Pulmonary artery endothelial cell (primary cell): ENCODE data around the gene ZNF629. TPM values are rescaled to one million over a fixed set of nuclear protein-coding genes. Genes with fewer than 3 reads are reported as not detected.

Experiments
- DNase-seq: peaks from one replicate; pipeline ENCODE4 v3.0.0-alpha.2; 2011; ENCODE audit warnings: low read depth, low spot score
- total RNA-seq: library from RNA; depleted of rRNA; stranded (reverse); fragments of >200 nt; gene quantifications from 2 replicates; pipeline ENCODE4 v1.2.3, GENCODE V29; 2014

ZNF629 gene
- total RNA-seq, 1 donor from 2014 or later: 7.8 TPM

- no peak for DNase-seq
Observed at GRCh38 chr16:30786115-30786935, 680 bp downstream of the ZNF629 start.

DNA sequence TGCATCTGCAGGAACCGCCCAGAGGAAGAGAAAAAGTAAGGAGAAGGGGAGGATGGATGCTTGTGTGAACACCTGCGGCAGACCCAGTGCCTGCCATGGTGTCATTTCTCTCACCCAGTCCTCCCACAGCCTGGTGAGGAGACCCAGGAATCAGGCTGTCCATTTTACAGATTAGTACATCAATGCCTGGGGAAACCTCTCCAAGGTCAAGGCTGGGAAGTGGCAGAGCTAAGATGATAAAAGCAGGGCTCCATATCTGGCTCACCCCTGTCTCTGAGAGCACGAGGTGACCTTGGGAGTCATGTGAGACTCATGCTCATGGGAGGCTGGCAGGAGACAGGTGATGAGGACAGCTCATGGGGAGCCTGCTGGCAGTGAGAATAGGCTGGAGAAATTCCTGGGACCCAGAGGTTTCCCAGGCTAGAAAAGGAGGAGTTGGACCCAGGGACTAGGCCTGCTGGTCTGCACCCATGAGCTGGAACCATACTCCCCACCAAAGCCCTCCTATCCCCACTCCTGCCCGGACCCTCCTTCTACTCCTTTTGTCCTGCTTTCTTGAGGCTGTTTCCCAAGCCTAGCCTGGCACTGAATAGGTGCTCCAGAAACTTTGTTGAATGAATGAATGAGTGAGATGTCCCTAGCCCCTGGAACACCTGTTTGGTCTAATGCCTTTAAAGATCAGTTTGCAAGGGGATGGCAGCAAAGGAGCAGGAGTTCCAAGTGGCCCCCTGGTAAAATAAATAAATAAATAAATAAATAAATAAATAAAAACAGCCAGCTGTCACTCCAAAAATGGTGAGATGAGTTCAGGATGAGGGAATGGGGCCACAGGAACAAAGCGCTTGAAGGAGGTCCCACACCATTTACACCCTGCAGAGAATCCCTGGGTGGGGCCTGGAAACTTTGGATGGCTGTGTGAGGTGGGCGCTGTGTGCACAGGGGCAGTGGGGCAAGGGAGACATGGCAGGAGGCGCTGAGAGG lies 1.6 kb downstream of the ZNF629 start:
- no peak for DNase-seq

GRCh38 chr16:30784215-30784614 lies 2.8 kb downstream of the ZNF629 start:
- DNase-seq: no peak

DNA sequence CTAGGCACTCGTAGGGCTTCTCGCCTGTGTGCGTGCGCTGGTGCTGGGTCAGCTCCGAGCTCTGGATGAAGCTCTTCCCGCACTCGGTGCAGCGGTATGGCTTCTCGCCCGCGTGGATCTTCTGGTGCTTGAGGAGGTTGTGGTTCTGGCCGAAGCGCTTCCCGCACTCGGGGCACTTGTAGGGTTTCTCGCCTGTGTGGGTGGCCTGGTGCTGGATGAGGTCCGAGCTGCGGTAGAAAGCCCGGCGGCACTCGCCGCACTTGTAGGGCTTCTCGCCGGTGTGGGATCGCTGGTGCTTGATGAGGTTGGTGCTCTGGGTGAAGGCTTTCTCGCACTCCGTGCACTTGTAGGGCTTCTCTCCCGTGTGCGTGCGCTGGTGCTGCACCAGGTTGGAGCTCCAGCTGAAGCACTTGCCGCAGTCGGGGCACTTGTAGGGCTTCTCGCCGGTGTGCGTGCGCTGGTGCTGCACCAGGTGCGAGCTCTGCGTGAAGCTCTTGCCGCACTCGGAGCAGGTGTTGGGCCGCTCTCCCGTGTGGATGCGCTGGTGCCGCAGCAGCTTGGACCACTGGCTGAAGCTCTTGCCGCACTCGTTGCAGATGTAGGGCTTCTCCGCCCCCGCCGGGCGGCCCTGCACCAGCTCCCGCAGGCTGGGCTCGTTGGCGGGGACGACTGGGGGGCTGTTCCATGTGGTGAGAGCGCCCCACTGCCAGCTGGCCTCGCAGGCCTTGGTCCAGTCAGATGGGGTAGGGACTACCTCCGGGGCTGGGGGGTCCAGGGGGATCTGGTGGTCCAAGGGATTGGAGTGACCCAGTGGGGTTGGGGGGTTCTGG lies 3.5 kb downstream of the ZNF629 start:
- DNase-seq: no peak

- DNase-seq: no peak
Observed at GRCh38 chr16:30782486-30783279, 4.3 kb downstream of the ZNF629 start.

DNA sequence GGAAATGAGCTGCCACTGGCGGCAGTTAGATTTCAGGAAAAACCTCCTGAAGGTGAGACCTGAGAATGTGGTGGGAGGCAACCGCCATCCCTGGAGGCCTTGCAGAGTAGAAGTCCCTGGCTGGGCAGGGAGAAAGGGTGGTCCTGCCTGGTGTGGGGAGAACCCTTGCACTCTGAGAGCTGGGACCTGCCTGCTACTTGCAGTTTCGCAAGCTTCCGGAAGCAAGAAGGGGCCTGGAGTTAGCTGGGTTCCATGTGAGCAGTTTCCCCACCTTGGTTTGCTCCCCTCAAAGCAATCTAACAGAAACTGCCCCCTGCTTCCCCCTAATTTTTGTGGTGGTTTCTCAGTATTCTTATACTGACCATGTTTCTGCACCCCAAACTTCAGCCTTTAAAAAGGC lies 6.5 kb downstream of the ZNF629 start:
- no peak for DNase-seq

GRCh38 chr16:30780021-30780420 lies 7.0 kb downstream of the ZNF629 start:
- DNase-seq: no peak

GRCh38 chr16:30779596-30779995 lies 7.4 kb downstream of the ZNF629 start:
- DNase-seq: no peak

DNA sequence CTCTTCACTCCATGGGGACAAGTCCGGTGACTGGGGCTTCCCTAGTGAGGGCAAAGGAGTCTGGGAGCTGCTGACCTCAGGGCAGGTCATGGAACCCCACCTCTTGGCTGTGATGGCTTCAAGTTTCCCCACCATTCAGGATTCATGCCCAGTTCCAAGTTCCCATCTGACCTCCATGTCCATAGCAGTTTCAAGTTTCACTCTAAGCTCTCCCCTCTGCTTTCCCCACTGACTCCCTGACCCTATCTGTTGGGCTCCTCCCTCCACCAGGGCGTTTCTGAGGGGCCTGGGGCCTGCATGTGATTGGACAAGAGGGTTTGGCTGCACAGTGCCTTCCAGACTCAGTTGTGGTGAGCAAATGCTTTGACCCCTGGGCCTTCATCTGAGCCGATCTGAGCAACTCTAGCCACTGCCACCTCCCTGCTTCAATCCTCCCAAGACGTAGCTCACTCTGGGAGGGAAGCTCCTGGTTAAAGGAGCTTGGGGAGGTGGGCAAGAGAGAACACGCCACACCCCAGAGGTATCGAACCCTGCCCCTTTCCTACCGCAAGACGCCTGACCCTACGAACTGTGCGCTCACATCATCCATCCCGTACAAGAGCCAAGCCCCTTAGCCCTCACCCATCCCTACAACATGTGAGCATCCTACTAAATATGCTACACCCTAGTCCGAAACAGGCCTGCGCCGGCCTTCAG lies 8.3 kb downstream of the ZNF629 start:
- no peak for DNase-seq

GRCh38 chr16:30777591-30778297 lies 9.3 kb downstream of the ZNF629 start:
- no peak for DNase-seq

- no peak for DNase-seq
Observed at GRCh38 chr16:30775392-30776188, 11.4 kb downstream of the ZNF629 start.

GRCh38 chr16:30775131-30775391 lies 11.9 kb downstream of the ZNF629 start:
- DNase-seq: no peak

DNA sequence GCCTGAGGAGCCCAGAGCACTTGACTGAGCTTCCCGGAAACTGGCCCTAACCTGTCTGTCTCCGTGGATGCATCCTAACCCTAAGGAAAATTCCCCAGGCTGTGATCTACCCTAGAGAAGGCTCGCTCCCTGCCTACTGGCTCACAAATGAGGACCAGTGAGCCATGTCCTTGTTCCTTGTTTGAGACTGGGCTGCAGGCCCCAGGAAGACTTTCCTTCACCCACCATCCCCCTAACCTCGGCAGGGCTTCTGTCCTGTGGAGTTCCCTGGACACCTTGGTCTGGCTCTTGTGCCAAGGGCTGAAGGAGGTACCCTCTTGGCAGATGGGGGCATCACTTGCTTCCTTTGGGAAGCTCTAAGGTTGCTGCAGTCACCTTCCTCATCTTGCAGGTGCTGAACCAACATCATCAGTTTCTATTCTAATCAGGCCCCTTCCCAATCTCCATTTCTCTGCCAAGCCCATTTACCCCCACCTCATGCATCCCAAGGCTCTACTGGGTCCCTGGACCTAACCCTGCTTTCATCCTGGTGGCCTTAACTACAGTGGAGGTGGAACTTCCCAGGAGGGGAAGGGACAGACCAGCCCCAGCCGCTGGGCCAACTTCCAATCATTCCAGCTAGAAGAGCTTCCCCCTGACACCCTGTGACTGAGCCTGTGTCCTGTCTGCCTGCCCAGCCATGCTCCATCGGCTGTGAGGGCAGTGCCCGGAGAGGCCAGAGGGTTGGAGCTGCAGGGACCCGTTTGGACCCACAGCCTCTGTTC lies 12.5 kb downstream of the ZNF629 start:
- DNase-seq: no peak

DNA sequence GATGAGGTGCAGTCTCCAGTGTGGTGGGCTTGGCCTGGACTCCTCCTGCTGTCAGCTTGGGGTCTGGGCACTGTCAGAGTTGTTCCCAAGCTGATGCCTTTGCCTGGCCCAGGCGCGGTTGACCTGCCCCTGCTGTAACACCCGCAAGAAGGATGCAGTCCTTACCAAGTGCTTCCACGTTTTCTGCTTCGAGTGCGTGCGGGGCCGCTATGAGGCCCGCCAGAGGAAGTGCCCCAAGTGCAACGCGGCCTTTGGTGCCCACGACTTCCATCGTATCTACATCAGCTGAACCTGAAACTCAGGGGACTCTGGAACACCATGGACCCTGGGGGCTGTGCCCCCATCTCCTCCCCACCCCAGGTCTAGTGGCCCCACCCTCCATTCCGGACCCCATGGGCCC lies 13.2 kb downstream of the ZNF629 start:
- no peak for DNase-seq

- no peak for DNase-seq
Observed at GRCh38 chr16:30771726-30772125, 15.3 kb downstream of the ZNF629 start.

DNA sequence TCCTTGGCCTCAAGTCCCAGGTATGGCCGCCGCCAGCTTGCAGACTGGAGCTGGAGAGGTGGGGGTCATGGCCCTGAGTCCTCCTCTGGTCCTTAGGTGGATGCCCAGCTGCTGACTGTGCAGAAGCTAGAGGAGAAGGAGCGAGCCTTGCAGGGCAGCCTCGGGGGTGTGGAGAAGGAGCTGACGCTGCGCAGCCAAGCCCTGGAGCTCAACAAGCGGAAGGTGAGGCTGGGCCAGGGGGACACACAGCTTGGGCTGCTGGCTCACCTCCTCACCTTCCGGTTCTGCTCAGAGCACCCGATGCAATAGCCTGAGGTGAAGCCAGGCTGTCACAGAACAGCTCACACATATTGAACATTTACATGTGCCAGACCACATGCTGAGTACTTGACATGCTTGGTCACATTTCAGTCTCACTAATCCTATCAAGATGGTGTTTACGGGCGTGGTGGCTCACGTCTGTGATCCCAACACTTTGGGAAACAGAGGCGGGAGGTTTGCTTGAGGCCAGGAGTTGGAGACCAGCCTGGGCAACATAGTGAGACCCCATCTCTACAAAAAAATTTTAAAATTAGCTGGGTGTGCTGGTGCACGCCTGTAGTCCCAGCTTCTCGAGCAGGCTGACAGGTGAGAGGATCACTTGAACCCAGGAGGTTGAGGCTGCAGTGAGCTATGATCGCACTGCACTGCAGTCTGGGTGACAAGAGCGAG lies 17.5 kb downstream of the ZNF629 start:
- no peak for DNase-seq

GRCh38 chr16:30768583-30769181 lies 18.3 kb downstream of the ZNF629 start:
- no peak for DNase-seq
